ENCODE data around the gene PRDM11.

The PRDM11 gene

DNA sequence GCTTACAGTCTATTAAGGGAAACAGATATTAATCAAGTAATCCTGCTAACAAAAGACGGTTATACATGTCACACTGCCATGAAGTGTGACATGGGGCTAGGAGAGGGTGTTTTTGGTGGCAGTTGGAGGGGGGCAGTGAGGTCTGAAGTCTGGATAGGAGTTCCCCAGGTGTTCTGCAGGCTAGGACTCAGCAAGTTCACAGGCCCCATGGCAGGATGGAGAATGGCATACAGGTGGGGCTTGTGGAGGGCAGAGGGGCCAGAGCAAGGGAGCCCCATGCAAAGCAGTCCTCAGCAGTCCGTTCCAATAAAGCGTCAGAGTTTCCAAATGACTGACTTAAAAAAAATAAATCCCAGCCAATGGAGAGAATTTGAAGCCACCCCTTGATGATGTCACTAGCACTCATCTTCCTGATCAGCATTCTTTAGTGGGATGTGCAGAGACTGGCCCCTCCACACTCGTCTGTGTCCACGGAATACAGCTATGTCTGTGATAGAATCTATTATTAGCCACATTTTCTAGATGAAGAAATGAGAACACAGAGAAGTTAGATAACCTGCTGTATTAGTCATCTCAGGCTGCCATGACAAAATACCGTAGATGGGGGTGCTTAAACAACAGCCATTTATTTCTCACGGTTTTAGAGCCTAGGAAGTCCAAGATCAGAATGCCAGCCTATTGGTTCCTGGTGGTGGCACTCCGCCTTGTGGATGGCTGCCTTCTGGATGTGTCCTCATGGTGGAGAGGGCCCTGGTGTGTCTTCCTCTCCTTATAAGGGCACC lies 32.6 kb downstream of the PRDM11 start:
- no peak overlapping the region for H4K91ac ChIP-seq (ENCODE audit: low read length)
- no peak overlapping the region for H2BK5ac ChIP-seq (ENCODE audit: low read depth, low read length, poor library complexity, severe bottlenecking)
- no peaks in the 10 kb centered on the region for H3K27me3 ChIP-seq (ENCODE audit: control insufficient read depth in 1 of 2, insufficient read depth in 1 of 2, low read length in 2 of 2)
- H3K27ac ChIP-seq (ENCODE audit: low read length, poor library complexity, severe bottlenecking): peak overlapping the region; percentile 10
- no peak overlapping the region for H2AFZ ChIP-seq (ENCODE audit: low read depth, low read length)
- H2AK5ac ChIP-seq (ENCODE audit: low read length, severe bottlenecking): peak overlapping the region; percentile 71
- no peak overlapping the region for H3K4me3 ChIP-seq (ENCODE audit: insufficient read depth in 1 of 2, low read depth in 1 of 2, low read length in 2 of 2)
- no peak overlapping the region for H3K14ac ChIP-seq (ENCODE audit: low read length in 2 of 2)
- H2BK12ac ChIP-seq (ENCODE audit: low read length in 2 of 2): peak overlapping the region in 1 of 2 experiments; percentile 32
- H3K18ac ChIP-seq (ENCODE audit: low read depth in 1 of 2, low read length in 2 of 2): no peak overlapping the region
- H3K23ac ChIP-seq (ENCODE audit: low read length in 2 of 2): no peak overlapping the region
- no peak overlapping the region for H2BK120ac ChIP-seq (ENCODE audit: low read depth, low read length)
- no peak overlapping the region for H3K9ac ChIP-seq (ENCODE audit: low read length)
- no peak overlapping the region for H3K4ac ChIP-seq (ENCODE audit: low read depth in 1 of 2, low read length in 2 of 2)
- H2BK15ac ChIP-seq (ENCODE audit: low read depth, poor library complexity, severe bottlenecking): no peak overlapping the region
- peaks cover 26% of the 10 kb centered on the region for H3K4me1 ChIP-seq (ENCODE audit: control insufficient read depth, insufficient read depth, low read depth, low read length)
- WGBS: 93% methylated on average over 6 of the region's 8 CpGs
- H3K9me3 ChIP-seq (ENCODE audit: control insufficient read depth, low read length): no peaks in the 10 kb centered on the region
- DNase-seq: peak; percentile 68
- peaks cover 6% of the 10 kb centered on the region for H3K79me1 ChIP-seq (replicated peaks; ENCODE audit: low read length, poor library complexity, severe bottlenecking)
- no peak overlapping the region for H3K4me2 ChIP-seq (ENCODE audit: low read length, poor library complexity, severe bottlenecking)
- no peak overlapping the region for H4K8ac ChIP-seq (ENCODE audit: low read length)
- peaks cover 8 to 16% of the 10 kb centered on the region in 2 experiments for H3K36me3 ChIP-seq (ENCODE audit: control insufficient read depth in 1 of 2, insufficient read depth in 2 of 2, low read depth in 1 of 2, low read length in 2 of 2)

- H3K4me2 ChIP-seq (ENCODE audit: low read length, poor library complexity, severe bottlenecking): peak overlapping the region; percentile 68
- WGBS: 49% methylated on average over 6 of the region's 6 CpGs
- H3K9me3 ChIP-seq (ENCODE audit: control insufficient read depth, low read length): no peaks in the 10 kb centered on the region
These were observed 33.3 kb downstream of the PRDM11 start for GRCh38 chr11:45179686-45180178.

GRCh38 chr11:45180179-45180847 lies 33.9 kb downstream of the PRDM11 start:
- Histone ChIP-seq H3K18ac (ENCODE audit: low read depth in 1 of 2, low read length in 2 of 2) (peak overlapping the region; percentile 72 to 73), H3K23ac (ENCODE audit: low read length in 2 of 2) (no peak overlapping the region), H2BK120ac (ENCODE audit: low read depth, low read length) (peak overlapping the region; percentile 64), H3K9me3 (ENCODE audit: control insufficient read depth, low read length) (no peaks in the 10 kb centered on the region), H3K27me3 (ENCODE audit: control insufficient read depth in 1 of 2, insufficient read depth in 1 of 2, low read length in 2 of 2) (no peaks in the 10 kb centered on the region), H4K91ac (ENCODE audit: low read length) (peak overlapping the region; percentile 74), H3K4me3 (ENCODE audit: insufficient read depth in 1 of 2, low read depth in 1 of 2, low read length in 2 of 2) (peak overlapping the region; percentile 64 to 70), H2AK5ac (ENCODE audit: low read length, severe bottlenecking) (no peak overlapping the region), H3K4me2 (ENCODE audit: low read length, poor library complexity, severe bottlenecking) (peak overlapping the region; percentile 83), H4K8ac (ENCODE audit: low read length) (peak overlapping the region; percentile 96), H2BK5ac (ENCODE audit: low read depth, low read length, poor library complexity, severe bottlenecking) (no peak overlapping the region), H3K4ac (ENCODE audit: low read depth in 1 of 2, low read length in 2 of 2) (peak overlapping the region; percentile 69 to 77), H3K4me1 (ENCODE audit: control insufficient read depth, insufficient read depth, low read depth, low read length) (peaks cover 26% of the 10 kb centered on the region), H3K79me1 (replicated peaks; ENCODE audit: low read length, poor library complexity, severe bottlenecking) (peaks cover 6% of the 10 kb centered on the region), H2BK12ac (ENCODE audit: low read length in 2 of 2) (peak overlapping the region in 1 of 2 experiments; percentile 68), H3K36me3 (ENCODE audit: control insufficient read depth in 1 of 2, insufficient read depth in 2 of 2, low read depth in 1 of 2, low read length in 2 of 2) (peaks cover 10 to 22% of the 10 kb centered on the region in 2 experiments), H2AFZ (ENCODE audit: low read depth, low read length) (peak overlapping the region; percentile 57), H2BK15ac (ENCODE audit: low read depth, poor library complexity, severe bottlenecking) (peak overlapping the region; percentile 96), H3K14ac (ENCODE audit: low read length in 2 of 2) (peak overlapping the region in 1 of 2 experiments; percentile 61), H3K27ac (ENCODE audit: low read length, poor library complexity, severe bottlenecking) (no peak overlapping the region), H3K9ac (ENCODE audit: low read length) (peak overlapping the region; percentile 68)
- peak; percentile 21 for DNase-seq
- WGBS: 2% methylated on average over 34 of the region's 78 CpGs

More at GRCh38 chr11:45179686-45180178, 33.3 kb downstream of the PRDM11 start:
- H3K27ac ChIP-seq (ENCODE audit: low read length, poor library complexity, severe bottlenecking): peak overlapping the region; percentile 10
- H3K36me3 ChIP-seq (ENCODE audit: control insufficient read depth in 1 of 2, insufficient read depth in 2 of 2, low read depth in 1 of 2, low read length in 2 of 2): peaks cover 10 to 19% of the 10 kb centered on the region in 2 experiments
- DNase-seq: no peak
- H2BK5ac ChIP-seq (ENCODE audit: low read depth, low read length, poor library complexity, severe bottlenecking): no peak overlapping the region
- H3K4me3 ChIP-seq (ENCODE audit: insufficient read depth in 1 of 2, low read depth in 1 of 2, low read length in 2 of 2): peak overlapping the region in 1 of 2 experiments; percentile 70
- peak overlapping the region; percentile 71 to 73 for H3K18ac ChIP-seq (ENCODE audit: low read depth in 1 of 2, low read length in 2 of 2)
- H3K4me1 ChIP-seq (ENCODE audit: control insufficient read depth, insufficient read depth, low read depth, low read length): peaks cover 26% of the 10 kb centered on the region
- peak overlapping the region in 1 of 2 experiments; percentile 65 for H2BK12ac ChIP-seq (ENCODE audit: low read length in 2 of 2)
- peak overlapping the region; percentile 71 for H2AK5ac ChIP-seq (ENCODE audit: low read length, severe bottlenecking)
- no peak overlapping the region for H2BK120ac ChIP-seq (ENCODE audit: low read depth, low read length)
- peak overlapping the region; percentile 96 for H4K8ac ChIP-seq (ENCODE audit: low read length)
- H3K79me1 ChIP-seq (replicated peaks; ENCODE audit: low read length, poor library complexity, severe bottlenecking): peaks cover 6% of the 10 kb centered on the region
- peak overlapping the region in 1 of 2 experiments; percentile 61 for H3K14ac ChIP-seq (ENCODE audit: low read length in 2 of 2)
- H4K91ac ChIP-seq (ENCODE audit: low read length): no peak overlapping the region
- no peaks in the 10 kb centered on the region for H3K27me3 ChIP-seq (ENCODE audit: control insufficient read depth in 1 of 2, insufficient read depth in 1 of 2, low read length in 2 of 2)
- H2AFZ ChIP-seq (ENCODE audit: low read depth, low read length): peak overlapping the region; percentile 57
- peak overlapping the region; percentile 66 to 77 for H3K4ac ChIP-seq (ENCODE audit: low read depth in 1 of 2, low read length in 2 of 2)
- no peak overlapping the region for H3K23ac ChIP-seq (ENCODE audit: low read length in 2 of 2)
- peak overlapping the region; percentile 28 for H3K9ac ChIP-seq (ENCODE audit: low read length)
- no peak overlapping the region for H2BK15ac ChIP-seq (ENCODE audit: low read depth, poor library complexity, severe bottlenecking)

- Histone ChIP-seq H3K4me3 (ENCODE audit: insufficient read depth in 1 of 2, low read depth in 1 of 2, low read length in 2 of 2) (peak overlapping the region; percentile 64 to 69), H3K9ac (ENCODE audit: low read length) (peak overlapping the region; percentile 68), H4K8ac (ENCODE audit: low read length) (peak overlapping the region; percentile 49), H2AK5ac (ENCODE audit: low read length, severe bottlenecking) (no peak overlapping the region), H3K23ac (ENCODE audit: low read length in 2 of 2) (peak overlapping the region in 1 of 2 experiments; percentile 6), H3K9me3 (ENCODE audit: control insufficient read depth, low read length) (no peaks in the 10 kb centered on the region), H4K91ac (ENCODE audit: low read length) (peak overlapping the region; percentile 74), H3K14ac (ENCODE audit: low read length in 2 of 2) (peak overlapping the region in 1 of 2 experiments; percentile 8), H3K4ac (ENCODE audit: low read depth in 1 of 2, low read length in 2 of 2) (peak overlapping the region; percentile 18 to 26), H2BK12ac (ENCODE audit: low read length in 2 of 2) (peak overlapping the region in 1 of 2 experiments; percentile 68), H3K27me3 (ENCODE audit: control insufficient read depth in 1 of 2, insufficient read depth in 1 of 2, low read length in 2 of 2) (no peaks in the 10 kb centered on the region), H2BK5ac (ENCODE audit: low read depth, low read length, poor library complexity, severe bottlenecking) (no peak overlapping the region), H3K4me1 (ENCODE audit: control insufficient read depth, insufficient read depth, low read depth, low read length) (peaks cover 26% of the 10 kb centered on the region), H3K4me2 (ENCODE audit: low read length, poor library complexity, severe bottlenecking) (peak overlapping the region; percentile 83), H3K27ac (ENCODE audit: low read length, poor library complexity, severe bottlenecking) (no peak overlapping the region), H3K79me1 (replicated peaks; ENCODE audit: low read length, poor library complexity, severe bottlenecking) (peaks cover 6% of the 10 kb centered on the region), H2BK120ac (ENCODE audit: low read depth, low read length) (peak overlapping the region; percentile 64), H2BK15ac (ENCODE audit: low read depth, poor library complexity, severe bottlenecking) (peak overlapping the region; percentile 96), H2AFZ (ENCODE audit: low read depth, low read length) (peak overlapping the region; percentile 48), H3K36me3 (ENCODE audit: control insufficient read depth in 1 of 2, insufficient read depth in 2 of 2, low read depth in 1 of 2, low read length in 2 of 2) (peaks cover 10 to 22% of the 10 kb centered on the region in 2 experiments), H3K18ac (ENCODE audit: low read depth in 1 of 2, low read length in 2 of 2) (peak overlapping the region; percentile 37 to 72)
- DNase-seq: peak; percentile 80
- whole genome bisulfite sequencing: 2% methylated on average over 26 of the region's 33 CpGs
These were observed 34.4 kb downstream of the PRDM11 start for GRCh38 chr11:45180848-45181192.
